ENCODE data around the gene FAM3D.
"Not testable (repeated sequence)": the region's sequence is repeated elsewhere in the genome, so short reads cannot be mapped to it uniquely, and the experiment has no call there.

GRCh38 chr3:58708983-58709382 lies 42.4 kb upstream of the FAM3D start:
- not testable (repeated sequence) for TF ChIP-seq POLR2AphosphoS5 (IDR thresholded peaks at IDR 0.05; ENCODE audit: low read depth); SPI1 (IDR thresholded peaks at IDR 0.05; ENCODE audit: borderline replicate concordance, low read depth); REST (IDR thresholded peaks at IDR 0.05; ENCODE audit: insufficient replicate concordance, low read depth); GABPA (IDR thresholded peaks at IDR 0.05; ENCODE audit: low read depth)
- TF ChIP-seq, protein P1, sequence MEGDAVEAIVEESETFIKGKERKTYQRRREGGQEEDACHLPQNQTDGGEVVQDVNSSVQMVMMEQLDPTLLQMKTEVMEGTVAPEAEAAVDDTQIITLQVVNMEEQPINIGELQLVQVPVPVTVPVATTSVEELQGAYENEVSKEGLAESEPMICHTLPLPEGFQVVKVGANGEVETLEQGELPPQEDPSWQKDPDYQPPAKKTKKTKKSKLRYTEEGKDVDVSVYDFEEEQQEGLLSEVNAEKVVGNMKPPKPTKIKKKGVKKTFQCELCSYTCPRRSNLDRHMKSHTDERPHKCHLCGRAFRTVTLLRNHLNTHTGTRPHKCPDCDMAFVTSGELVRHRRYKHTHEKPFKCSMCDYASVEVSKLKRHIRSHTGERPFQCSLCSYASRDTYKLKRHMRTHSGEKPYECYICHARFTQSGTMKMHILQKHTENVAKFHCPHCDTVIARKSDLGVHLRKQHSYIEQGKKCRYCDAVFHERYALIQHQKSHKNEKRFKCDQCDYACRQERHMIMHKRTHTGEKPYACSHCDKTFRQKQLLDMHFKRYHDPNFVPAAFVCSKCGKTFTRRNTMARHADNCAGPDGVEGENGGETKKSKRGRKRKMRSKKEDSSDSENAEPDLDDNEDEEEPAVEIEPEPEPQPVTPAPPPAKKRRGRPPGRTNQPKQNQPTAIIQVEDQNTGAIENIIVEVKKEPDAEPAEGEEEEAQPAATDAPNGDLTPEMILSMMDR (IDR thresholded peaks at IDR 0.05; ENCODE audit: insufficient read depth, low read length): not testable (repeated sequence)

Data from HL-60 (cell line).